GM21447 (cell line): ENCODE measurements around the gene TMPRSS5.
"Not testable (repeated sequence)": the region's sequence is repeated elsewhere in the genome, so short reads cannot be mapped to it uniquely, and the experiment has no call there.

Source experiments
- ATAC-seq: cut with Tn5 transposase; IDR thresholded peaks from one replicate; pipeline ENCODE4 v1.9.1; 2021; ENCODE audit not compliant: unreplicated experiment

TMPRSS5 gene

DNA sequence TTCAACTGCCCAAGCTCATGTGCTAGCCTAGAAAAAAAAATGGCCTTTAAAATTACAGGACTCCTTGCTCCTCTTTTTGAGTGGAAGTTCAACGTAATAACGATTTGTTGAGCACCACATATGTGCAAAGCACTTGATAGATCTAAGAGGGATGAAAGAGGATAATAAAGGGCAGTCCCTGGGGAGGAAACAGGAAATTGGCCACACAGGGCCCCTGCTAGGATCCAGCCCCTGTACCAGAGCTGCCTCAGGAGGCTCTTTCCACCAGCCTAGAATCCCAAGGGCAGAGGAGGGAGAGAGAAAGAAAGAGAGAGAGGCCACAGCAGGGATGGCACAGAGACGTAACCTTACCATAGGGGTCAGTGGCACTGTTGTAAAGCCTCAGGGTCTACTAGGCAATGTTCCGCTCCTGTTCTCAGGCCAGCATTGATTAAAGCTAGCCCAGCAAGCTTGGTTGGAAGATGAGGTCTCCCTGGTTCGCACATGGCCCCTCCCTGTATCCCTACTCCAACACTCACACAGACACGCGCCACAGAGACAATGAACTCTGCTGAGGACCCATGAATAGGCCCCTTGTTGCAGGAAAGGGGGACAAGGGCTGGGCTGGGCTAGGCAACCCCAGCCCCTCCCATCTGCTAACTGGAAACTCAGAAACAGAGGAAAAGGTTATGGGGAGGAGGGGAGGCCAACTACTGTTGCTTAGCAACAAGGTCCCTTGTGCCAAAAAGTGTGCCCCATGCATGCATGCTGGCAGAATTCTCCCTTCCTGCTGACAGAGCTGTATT lies at the start of gene TMPRSS5:
Gene TMPRSS5, minus strand, starts transcription at position 438 of the 785 bp plus-strand sequence. Its CDS starts 84 bp downstream, at position 354.
- no peak for ATAC-seq

DNA sequence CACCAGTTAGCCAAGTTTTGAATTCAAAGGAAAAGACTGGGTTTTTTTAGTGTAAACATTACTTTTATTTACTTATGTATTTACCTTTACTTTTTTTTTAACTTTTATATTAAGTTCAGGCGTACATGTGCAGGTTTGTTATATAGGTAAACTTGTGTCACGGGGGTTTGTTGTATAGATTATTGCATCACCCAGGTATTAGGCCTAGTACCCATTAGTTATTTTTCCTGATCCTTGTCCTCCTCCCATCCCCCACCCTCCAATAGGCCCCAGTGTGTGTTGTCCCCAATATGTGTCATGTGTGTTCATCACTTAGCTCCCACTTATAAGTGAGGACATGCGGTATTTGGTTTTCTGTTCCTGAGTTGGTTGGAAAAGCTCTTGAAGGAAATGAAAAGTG lies 46.8 kb upstream of the TMPRSS5 start:
- no peak for ATAC-seq

DNA sequence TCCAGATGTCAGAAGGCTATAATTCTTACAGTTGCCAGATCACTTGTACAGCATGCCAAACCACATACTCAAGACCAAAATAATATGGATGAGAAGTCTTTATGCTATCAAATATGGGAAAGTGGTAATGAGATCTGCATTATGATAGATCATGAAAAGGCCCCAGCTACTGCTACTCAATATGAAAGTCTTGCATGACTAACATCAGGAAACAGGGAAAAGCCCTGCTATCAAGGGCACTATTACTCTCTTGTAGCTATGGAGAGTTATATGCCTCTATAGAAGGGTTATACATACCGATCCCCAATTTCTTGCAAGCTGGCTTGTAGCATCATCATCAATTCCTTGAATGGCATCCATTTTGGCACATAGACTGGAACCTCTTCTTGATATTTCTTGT lies 30.2 kb upstream of the TMPRSS5 start:
- no peak for ATAC-seq

DNA sequence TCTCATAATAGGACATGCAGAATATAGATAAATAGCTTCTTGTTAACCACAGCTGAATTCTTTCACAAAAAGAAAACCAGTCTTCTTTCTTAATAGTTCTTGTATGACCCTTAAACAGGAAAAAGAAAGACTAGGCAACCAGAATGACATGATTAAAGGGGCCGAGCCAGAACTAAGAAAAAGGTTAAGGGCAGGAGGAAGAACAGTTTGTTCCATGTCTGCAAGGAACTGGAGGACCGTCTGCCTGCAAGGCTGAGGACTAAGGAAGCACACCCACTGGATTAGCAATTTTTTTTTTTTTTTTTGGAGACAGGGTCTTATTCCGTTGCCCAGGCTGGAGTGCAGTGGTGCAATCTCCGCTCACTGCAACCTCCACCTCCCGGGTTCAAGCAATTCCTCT lies 26.0 kb upstream of the TMPRSS5 start:
- no peak for ATAC-seq

DNA sequence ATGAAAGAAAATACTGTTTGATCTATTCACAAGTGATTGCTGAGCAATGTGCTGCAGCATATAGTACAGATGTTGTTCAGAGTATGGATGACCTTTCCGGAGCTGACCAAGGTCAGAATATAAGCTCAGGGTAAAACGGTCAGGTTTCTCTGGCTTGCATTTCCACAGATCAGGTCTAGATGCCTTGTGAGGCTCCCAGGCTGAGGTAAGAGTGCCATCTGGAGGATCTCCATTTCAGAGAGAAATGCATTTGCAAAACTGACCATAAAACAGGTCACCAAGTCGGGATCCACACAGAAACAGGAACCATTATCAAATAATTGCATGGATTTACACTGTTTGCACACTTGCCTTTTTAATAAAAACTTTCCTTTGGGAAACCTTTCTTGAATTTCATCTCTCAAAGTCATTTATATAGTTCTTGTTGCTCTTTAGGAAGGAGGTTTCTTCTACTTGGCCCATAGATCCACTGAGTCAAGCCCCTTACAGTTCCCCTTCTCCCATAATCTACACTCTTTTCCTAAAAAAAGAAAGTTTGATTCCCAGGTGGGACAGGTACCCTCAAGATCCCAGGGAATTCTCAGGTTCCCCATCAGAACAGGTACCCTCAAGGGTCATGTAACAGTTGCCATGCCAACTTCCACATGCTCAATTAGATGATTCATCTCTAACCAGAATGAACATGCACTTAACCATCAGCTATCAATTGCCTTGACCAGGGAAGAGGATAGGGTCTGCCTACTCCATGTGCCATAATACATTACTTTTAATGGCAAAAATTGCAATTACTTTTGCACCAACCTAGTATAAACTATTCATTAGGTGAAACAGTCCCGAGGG lies 25.0 kb upstream of the TMPRSS5 start:
- ATAC-seq: no peak

DNA sequence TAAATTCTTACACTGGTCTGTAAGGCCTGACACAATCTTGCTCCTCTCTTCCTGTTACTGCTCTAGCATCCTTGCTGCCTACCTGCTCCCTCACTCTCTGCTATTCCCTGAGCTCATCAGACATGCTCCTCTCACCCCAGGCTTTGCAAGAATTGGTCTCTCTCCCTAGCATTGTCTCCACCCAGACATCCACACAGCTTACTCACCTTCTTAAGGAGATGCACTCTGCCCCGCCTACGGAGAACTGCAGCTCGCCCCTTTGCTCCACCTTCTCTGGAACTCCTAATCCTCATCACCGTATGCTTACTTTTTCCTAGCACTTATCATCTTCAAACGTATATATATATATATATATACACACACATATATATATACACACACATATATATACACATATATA lies 23.3 kb upstream of the TMPRSS5 start:
- ATAC-seq: no peak

DNA sequence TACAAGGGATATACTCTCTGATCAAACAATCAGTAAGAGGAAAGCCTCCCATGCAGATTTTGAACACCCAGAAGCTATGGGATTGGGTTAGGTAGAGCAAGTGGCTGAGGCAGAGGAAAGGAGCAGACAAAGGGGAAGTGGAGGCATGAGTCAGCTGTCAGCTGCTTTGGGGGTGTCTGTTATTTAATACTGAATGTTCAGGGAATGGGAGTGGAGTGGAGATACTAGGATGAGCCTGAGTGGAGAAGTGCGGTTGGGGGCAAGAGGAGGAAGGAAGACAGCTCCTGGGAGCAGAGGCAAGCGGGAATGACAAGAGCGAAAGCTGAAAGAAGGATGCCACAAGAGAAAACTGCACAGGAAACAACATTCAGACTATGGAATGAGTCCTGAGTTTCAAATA lies 22.7 kb upstream of the TMPRSS5 start:
- ATAC-seq: no peak

DNA sequence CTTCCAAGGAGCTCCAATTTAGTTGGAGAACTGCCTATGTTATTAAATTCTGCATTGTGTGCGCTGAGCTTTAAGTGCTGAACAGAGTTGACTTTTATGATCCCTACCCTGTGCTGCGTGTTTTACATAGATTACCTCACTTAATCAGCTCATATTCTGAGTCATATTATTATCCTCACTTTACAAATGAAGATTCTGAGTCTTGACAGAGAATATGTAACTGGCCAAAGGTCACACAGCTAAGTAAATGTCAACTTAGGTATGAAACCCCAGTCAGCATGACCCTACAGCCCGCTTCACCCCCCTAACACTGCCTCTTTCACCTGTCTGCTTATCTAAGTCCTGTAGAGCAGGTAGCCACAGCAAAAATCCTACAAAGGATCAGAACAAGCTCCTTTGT lies 19.8 kb upstream of the TMPRSS5 start:
- no peak for ATAC-seq

DNA sequence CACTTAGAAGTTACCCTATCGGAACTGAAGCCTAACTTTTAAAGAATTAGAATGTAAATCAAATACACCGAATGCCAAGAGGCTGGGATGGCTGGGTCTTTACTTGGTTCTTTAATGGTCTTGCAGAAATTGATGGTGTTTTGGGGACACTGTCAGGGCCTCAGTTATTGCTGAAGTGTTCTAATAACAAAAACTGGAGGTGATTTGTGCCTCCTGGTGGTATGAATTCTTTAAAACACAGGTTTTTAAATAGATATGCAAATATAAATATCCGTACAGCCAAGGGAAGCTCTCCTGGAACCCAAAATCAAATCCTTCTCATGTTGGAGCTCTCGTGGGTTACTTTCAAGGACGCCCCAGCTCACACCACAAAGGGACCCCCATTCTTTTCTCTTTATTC lies 19.3 kb upstream of the TMPRSS5 start:
- ATAC-seq: no peak

DNA sequence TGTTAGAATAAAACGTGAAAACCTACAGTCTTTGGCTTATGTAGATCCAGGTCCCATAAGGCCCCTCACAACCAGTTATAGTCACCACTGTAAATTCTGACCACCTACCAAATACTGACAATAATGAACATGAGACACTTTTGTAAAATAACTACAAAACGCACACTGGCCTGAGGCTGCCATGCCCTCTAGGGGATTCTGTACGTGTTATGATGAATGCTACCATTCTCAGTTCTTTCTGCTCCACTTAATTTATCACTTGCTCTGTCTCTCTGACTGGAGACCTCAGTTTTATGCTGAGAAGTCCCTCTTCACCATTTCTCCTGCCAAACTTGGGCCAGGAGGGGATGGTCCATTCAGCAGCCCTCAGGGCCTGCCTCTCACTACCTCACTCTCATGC lies 18.7 kb upstream of the TMPRSS5 start:
- no peak for ATAC-seq

DNA sequence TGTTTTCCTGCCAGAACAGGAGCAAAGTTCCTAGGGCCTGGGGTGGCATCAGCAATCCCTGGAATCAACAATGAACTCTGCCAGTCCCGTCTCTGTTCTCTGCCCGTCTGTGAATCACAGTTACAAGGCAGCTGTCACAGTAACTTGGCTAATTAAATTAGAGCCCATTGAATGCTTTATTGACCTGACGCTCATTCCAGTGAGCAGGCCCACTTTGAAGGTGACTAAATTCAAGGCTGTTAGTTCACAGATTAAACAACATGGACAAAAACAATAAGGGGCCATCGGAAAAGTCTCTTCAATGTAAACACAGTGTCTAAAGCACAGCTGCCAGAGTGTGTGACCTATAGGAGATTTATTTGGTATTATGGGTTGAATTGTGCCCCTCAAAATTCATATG lies 17.7 kb upstream of the TMPRSS5 start:
- no peak for ATAC-seq

DNA sequence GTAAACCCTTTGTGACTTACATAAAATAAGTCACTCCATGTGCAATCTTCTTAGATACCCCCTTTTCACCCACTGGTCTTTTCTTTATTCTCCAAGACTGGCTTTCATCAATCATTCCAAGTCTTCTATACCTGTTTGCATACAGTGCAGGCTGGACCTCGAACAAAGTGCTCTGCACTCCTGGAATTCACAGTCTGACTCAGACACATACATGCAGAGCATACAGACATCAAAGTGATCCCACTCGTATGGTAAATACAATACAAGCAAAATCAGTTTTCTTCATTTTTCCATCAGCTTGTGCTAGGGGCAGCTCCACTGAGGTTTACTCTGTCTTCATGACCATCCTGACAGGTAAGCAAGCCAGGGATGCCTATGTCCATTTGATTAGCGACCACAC lies 16.8 kb upstream of the TMPRSS5 start:
- ATAC-seq: no peak

DNA sequence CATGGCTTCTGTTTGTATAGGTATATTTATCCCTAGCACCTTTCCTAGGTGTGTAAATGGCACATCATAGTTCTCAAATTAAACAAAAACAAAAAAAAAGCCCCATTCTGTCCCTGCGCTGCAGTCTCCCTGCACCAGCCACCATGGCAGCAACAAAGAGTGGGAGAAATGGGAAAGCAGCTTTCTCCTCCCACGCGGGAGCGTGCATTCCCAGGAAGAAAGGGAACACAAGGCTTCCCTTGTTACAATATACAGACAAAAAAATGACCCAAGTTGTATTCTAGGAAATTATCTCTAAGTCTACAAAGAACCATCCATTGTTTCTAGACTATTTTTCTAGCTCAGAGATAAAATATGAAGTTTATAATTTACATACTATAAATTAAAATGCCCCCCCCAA lies 16.1 kb upstream of the TMPRSS5 start:
- no peak for ATAC-seq

DNA sequence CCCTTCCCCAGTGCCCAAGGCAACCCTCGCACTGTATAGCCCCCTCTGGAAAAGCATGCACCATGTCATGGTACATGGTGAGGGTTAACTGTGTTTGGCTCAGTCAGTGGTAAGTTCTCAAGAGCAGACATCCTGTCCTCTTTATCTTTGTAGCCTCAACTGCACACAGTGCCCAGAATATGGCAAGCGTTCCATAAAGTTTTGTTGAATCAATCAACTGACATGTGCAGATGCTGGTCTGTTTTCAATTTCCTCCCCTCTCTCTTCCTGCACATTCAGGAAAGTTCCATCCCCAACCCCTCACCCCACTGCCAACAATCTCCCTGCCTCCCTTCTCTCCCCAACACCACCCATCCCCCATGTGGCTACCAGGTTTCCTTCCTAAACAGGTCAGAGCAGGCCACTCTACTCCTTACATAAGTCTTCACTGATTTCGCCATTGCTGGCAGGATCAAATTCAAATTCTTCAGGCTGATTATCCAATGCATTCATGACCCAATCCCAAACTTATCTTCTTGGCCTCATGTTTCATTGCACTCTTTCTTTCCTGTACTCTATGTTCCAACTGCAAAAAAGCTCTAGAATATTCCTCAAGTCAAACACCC lies 15.5 kb upstream of the TMPRSS5 start:
- no peak for ATAC-seq

DNA sequence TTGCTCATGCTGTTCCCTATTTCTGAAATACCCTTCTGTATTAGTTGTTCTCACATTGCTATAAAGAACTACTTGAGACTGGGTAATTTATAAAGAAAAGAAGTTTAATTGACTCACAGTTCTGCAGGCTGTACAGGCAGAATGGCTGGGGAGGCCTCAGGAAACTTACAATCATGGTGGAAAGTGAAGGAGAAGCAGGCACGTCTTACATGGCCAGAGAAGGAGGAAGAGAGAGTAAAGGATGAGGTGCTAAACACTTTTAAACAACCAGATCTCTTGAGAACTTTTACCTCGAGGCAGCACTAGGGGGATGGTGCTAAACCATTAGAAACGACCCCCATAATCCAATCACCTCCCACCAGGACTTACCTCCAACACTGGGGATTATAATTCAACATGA lies 14.4 kb upstream of the TMPRSS5 start:
- not testable (repeated sequence) for ATAC-seq

DNA sequence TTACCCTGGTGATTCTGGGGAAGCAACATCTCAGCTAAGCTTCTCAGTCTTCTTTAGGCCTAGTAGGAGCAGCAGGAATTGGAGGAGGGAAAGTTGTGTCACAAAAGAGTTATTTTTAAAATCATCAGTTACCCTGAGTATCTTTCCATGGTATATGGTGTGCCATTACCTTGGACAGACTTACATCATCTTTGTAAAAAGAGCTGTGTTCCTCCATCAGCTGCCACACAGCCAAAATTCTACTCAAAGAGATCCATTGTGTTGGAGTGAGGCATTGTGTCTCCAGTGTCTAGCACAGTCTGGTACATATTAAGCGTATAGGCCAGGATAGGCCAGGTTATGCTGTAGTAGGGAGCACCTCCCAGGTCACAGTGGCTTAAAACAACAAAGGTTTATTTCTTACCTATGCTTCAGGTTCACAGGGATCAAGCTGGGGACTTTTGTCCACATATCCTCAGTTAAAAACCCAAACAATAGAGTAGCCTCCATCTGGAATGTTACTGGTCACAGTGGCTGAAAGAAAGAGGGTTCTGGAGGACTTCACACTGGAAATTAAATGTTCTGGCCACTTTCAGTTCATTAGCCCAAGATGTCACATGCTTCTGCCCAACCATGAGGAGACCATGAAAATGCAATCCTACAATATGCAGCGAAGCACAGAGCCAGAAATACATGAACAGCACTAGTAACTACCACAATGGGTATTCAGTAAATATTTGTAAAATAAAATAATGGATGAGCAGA lies 9.9 kb upstream of the TMPRSS5 start:
- no peak for ATAC-seq

DNA sequence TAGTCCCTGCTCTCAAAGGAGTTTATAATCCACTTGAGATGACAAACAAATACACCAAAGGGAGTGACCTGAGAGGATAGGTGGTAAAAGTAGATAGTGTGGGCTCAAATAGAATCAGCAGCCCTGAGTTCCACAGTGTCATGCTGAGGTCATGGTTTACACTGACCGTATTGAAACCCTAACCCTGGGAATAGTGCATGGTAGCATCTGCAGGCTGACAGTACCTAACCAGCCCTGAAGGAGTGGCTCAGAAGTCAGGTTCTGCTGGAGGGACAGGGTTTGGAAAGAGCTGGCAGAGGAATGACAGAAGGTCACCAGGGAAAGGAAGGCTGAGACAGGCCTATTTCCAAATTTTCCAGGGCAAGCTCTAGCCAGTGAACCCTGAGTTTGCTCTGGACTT lies 9.2 kb upstream of the TMPRSS5 start:
- ATAC-seq: no peak

DNA sequence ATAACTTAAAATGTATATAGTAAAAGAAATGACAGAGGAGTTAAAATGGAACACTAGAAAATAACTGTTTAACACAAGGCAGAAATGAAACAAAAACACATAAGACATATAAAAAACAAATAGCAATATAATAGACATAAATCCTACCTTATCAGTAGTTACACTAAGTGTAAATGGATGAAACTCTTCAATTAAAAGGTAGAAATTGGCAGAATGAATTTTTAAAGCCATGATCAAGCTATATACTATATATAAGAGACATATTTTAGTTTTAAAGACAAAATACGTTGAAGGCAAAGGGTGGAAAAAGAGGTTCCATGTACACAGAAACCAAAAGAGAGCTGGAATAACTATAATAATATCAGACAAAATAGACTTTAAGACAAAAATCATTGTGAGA lies 4.9 kb upstream of the TMPRSS5 start:
- no peak for ATAC-seq

DNA sequence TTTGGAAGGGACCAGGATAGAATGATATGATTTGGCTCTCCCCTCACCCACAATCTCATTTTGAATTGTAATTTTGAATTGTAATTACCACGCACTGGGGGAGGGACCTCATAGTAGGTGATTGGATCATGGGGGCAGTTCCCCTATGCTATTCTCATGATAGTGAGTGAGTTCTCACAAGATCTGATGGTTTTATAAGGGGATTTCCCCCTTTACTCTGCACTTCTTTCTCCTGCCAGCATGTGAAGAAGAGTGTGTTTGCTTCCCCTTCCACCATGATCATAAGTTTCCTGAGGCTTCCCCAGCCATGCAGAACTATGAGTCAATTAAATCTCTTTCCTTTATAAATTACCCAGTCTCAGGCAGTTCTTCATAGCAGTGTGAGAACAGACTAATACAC lies 2.6 kb downstream of the TMPRSS5 start:
- not testable (repeated sequence) for ATAC-seq

DNA sequence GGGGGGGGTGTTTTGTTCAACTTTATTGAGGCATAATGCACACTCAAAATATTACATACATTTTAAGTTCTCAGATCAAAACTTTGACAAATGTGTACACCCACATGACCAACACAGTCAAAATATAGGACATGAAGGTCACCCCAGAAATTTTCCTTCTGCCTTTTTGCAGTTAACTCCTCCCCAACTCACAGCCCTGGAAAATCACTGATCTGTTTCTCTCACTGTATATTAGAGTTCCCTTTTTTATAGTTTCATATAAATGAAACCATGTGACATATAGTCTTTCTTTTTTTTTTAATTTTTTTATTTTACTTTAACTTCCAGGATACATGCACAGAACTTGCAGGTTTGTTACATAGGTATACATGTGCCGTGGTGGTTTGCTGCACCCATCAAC lies 4.6 kb downstream of the TMPRSS5 start:
- ATAC-seq: no peak

DNA sequence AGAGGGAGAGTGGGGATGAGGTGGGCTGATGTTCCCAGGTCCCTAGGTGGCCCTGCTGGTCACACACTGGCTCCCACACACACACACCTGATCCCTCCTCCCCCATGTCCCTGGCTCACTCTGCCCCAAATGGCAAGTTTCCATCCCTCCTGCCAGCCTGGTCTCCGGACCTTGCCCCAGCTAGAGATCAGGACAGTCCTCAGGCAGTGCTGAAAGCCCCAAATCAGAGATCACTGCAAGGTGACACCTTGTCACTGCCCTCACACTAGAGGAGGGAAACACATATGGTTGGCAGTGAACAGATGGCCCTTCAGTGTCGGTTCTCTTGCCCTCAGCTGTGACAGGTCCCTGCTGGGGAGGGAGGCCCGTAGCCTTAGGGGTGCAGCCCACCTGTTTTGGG lies 7.6 kb downstream of the TMPRSS5 start:
- ATAC-seq: no peak
